K562 (cell line): ENCODE results near the gene CHST2. TPM values are rescaled to one million over a fixed set of nuclear protein-coding genes. Genes with fewer than 3 reads are reported as not detected.

Source experiments
- ATAC-seq: fragments of 200-7000 bp; cut with Tn5 transposase; 3 replicates; pipeline ENCODE4 v1.9.1; 2020; ENCODE audit warnings: moderate library complexity
- BruUV-seq: library from RNA; stranded (reverse); fragments of 400-500 nt; replicated peaks from 2 replicates; lab custom pipeline; 2021; lab: Mats Ljungman, UMichigan
- CTCF ChIA-PET: fragments of 300-600 bp; formaldehyde crosslinking; extraction: SDS; loops from one replicate; lab custom pipeline; 2021; ENCODE audit warnings: low intra/inter-chr PET ratio; lab: Yijun Ruan, JAX
- POLR2A ChIA-PET: fragments of 300-600, 350-650 bp; sonication (Branson Sonifier 250); formaldehyde crosslinking; extraction: SDS; loops from one replicate; lab custom pipeline; 2021; ENCODE audit warnings: antibody characterized with exemption, inconsistent platforms; lab: Yijun Ruan, JAX
- DNase-seq, 4 experiments: peaks; one replicate each; pipeline versions ENCODE4 v3.0.0 to v3.0.0-alpha.2; 2011 to 2018; ENCODE audit warnings: low spot score in 3 of 4, mixed read lengths in 3 of 4; ENCODE audit errors: extremely low read depth in 1 of 4
- FAIRE-seq: peaks from 2 replicates; lab custom pipeline; 2011; peaks lifted over from hg19 to GRCh38; lab: Jason Lieb, UNC
- H2AFZ ChIP-seq: 2 replicates; pipeline ENCODE4 v1.6.0; 2011; ENCODE audit warnings: low read depth, low read length, control low read depth, inconsistent platforms
- H3K27ac ChIP-seq: fragments of 200-600 bp; 3 replicates; pipeline ENCODE4 v1.8.0; 2011; ENCODE audit warnings: low read depth, mild to moderate bottlenecking, control low read depth, inconsistent platforms, low read length, moderate library complexity, mixed read lengths; ENCODE audit errors: extremely low read depth
- H3K27me3 ChIP-seq, 2 experiments: fragments of 300-600 bp in 1 of 2; 2 replicates in 1 of 2; 3 replicates in 1 of 2; pipeline versions ENCODE4 v1.6.0 to v1.8.0; 2011; ENCODE audit warnings: inconsistent platforms in 2 of 2, low read length in 2 of 2, mild to moderate bottlenecking in 1 of 2, mixed read lengths in 1 of 2, moderate library complexity in 1 of 2; ENCODE audit not compliant: control insufficient read depth in 2 of 2, insufficient read depth in 2 of 2
- H3K36me3 ChIP-seq: fragments of 300-600 bp; 3 replicates; pipeline ENCODE4 v1.8.0; 2011; ENCODE audit warnings: mild to moderate bottlenecking, low read length, inconsistent platforms; ENCODE audit not compliant: control insufficient read depth, insufficient read depth
- H3K4me1 ChIP-seq, 2 experiments: fragments of 200-600 bp in 1 of 2; replicated peaks in 1 of 2; 2 replicates in 1 of 2; 3 replicates in 1 of 2; pipeline versions ENCODE4 v1.5.1 to v1.8.0; 2011; ENCODE audit warnings: inconsistent platforms in 2 of 2, low read length in 2 of 2, mild to moderate bottlenecking in 1 of 2, mixed read lengths in 1 of 2, moderate library complexity in 1 of 2; ENCODE audit not compliant: control insufficient read depth in 2 of 2, insufficient read depth in 2 of 2
- H3K4me2 ChIP-seq: 2 replicates; pipeline ENCODE4 v1.6.1; 2011; ENCODE audit warnings: low read length, control low read depth, inconsistent platforms, mixed read lengths; ENCODE audit not compliant: insufficient read depth
- H3K4me3 ChIP-seq: fragments of 200-600 bp; sonication (generic), shearing (Covaris generic); 2 replicates; pipeline ENCODE4 v1.5.1; 2016; ENCODE audit warnings: control low read depth, inconsistent platforms
- H3K79me2 ChIP-seq: fragments of 200-600 bp; 3 replicates; pipeline ENCODE4 v1.8.0; 2011; ENCODE audit warnings: low read length, inconsistent platforms; ENCODE audit not compliant: control insufficient read depth, insufficient read depth
- H3K9ac ChIP-seq, 2 experiments: 2 replicates each; pipeline versions ENCODE4 v1.6.0 to v1.6.1; 2011; ENCODE audit warnings: low read depth in 2 of 2, low read length in 2 of 2, control low read depth in 1 of 2, inconsistent platforms in 1 of 2, mild to moderate bottlenecking in 1 of 2, mixed read lengths in 1 of 2; ENCODE audit not compliant: insufficient read depth in 1 of 2
- H3K9me1 ChIP-seq: one replicate; pipeline ENCODE4 v1.6.0; 2011; ENCODE audit warnings: inconsistent platforms, mild to moderate bottlenecking, low read length, moderate library complexity; ENCODE audit not compliant: control insufficient read depth, insufficient read depth
- H3K9me3 ChIP-seq: replicated peaks from 2 replicates; pipeline ENCODE4 v1.5.1; 2011; ENCODE audit warnings: low read depth, low read length, inconsistent platforms; ENCODE audit not compliant: control insufficient read depth, insufficient read depth
- H4K20me1 ChIP-seq: replicated peaks from 2 replicates; pipeline ENCODE4 v1.6.1; 2011; ENCODE audit warnings: low read length, inconsistent platforms, mixed read lengths; ENCODE audit not compliant: control insufficient read depth, insufficient read depth
- CBX1 ChIP-seq: sonication (generic); IDR thresholded peaks from 2 replicates; pipeline ENCODE4 v1.6.1; 2016; ENCODE audit warnings: antibody characterized with exemption, low read depth, mild to moderate bottlenecking
- CBX3 ChIP-seq, 2 experiments: IDR thresholded peaks; 1 replicate in 1 of 2; 2 replicates in 1 of 2; pipeline ENCODE4 v1.6.1; 2012; ENCODE audit warnings: inconsistent platforms in 2 of 2, low read length in 2 of 2, borderline replicate concordance in 1 of 2, control low read depth in 1 of 2
- ESRRB ChIP-seq: fragments of 250-450 bp; sonication (Bioruptor Pico); IDR thresholded peaks from 2 replicates; pipeline ENCODE4 v1.5.0; 2020; ENCODE audit warnings: mild to moderate bottlenecking, moderate library complexity, borderline replicate concordance
- HMG20B ChIP-seq: fragments of 250-450 bp; sonication (Bioruptor Pico); IDR thresholded peaks from 2 replicates; pipeline ENCODE4 v1.5.0; 2021; ENCODE audit warnings: mild to moderate bottlenecking
- KDM1A ChIP-seq, 2 experiments: fragments of 450-650 bp; IDR thresholded peaks; 2 replicates each; pipeline ENCODE4 v1.6.1; 2016; ENCODE audit warnings: mild to moderate bottlenecking in 2 of 2
- KHSRP ChIP-seq: fragments of 450-650 bp; IDR thresholded peaks from 2 replicates; pipeline ENCODE4 v1.6.1; 2017
- LCOR ChIP-seq: sonication (generic); formaldehyde crosslinking; IDR thresholded peaks from 2 replicates; pipeline ENCODE4 v1.8.0; 2022; ENCODE audit warnings: mild to moderate bottlenecking, missing genetic modification reagents
- PHF20 ChIP-seq: fragments of 450-650 bp; IDR thresholded peaks from 2 replicates; pipeline ENCODE4 v1.6.1; 2018; ENCODE audit not compliant: partially characterized antibody
- SIN3B ChIP-seq: fragments of 450-650 bp; IDR thresholded peaks from 2 replicates; pipeline ENCODE4 v1.6.1; 2017; ENCODE audit warnings: low read depth, mild to moderate bottlenecking, moderate library complexity
- SREBF2 ChIP-seq: sonication (generic); formaldehyde crosslinking; IDR thresholded peaks from 2 replicates; pipeline ENCODE4 v1.4.0; 2020; ENCODE audit warnings: mild to moderate bottlenecking, missing genetic modification reagents
- XRCC3 ChIP-seq: fragments of 450-650 bp; IDR thresholded peaks from 2 replicates; pipeline ENCODE4 v1.6.1; 2017; ENCODE audit warnings: mild to moderate bottlenecking, moderate library complexity
- ZBTB7A ChIP-seq: IDR thresholded peaks from 2 replicates; pipeline ENCODE4 v1.6.1; 2011; ENCODE audit warnings: low read depth, mild to moderate bottlenecking, low read length, moderate library complexity, borderline replicate concordance; ENCODE audit not compliant: control insufficient read depth
- ZBTB8A ChIP-seq: fragments of 450-650 bp; IDR thresholded peaks from 2 replicates; pipeline ENCODE4 v1.6.1; 2018; ENCODE audit warnings: mild to moderate bottlenecking, moderate library complexity; ENCODE audit not compliant: partially characterized antibody
- ZC3H8 ChIP-seq: fragments of 450-650 bp; IDR thresholded peaks from 2 replicates; pipeline ENCODE4 v1.6.1; 2017
- ZEB2 ChIP-seq: fragments of 450-650 bp; IDR thresholded peaks from 2 replicates; pipeline ENCODE4 v1.6.1; 2016
- ZFP36 ChIP-seq: fragments of 150-350 bp; IDR thresholded peaks from 2 replicates; pipeline ENCODE4 v1.6.1; 2018; ENCODE audit warnings: low read length, low read depth; ENCODE audit not compliant: partially characterized antibody
- ZNF134 ChIP-seq: fragments of 250-450 bp; sonication (Bioruptor Pico); conservative IDR thresholded peaks from 2 replicates; pipeline ENCODE4 v1.4.0; 2020
- ZNF165 ChIP-seq: fragments of 250-450 bp; sonication (Bioruptor Pico); IDR thresholded peaks from 2 replicates; pipeline ENCODE4 v1.4.0; 2020; ENCODE audit warnings: borderline replicate concordance
- ZNF224 ChIP-seq: sonication (generic); formaldehyde crosslinking; IDR thresholded peaks from 2 replicates; pipeline ENCODE4 v1.8.0; 2022; ENCODE audit warnings: mild to moderate bottlenecking, missing genetic modification reagents
- ZNF23 ChIP-seq: fragments of 250-450 bp; sonication (Bioruptor Pico); IDR thresholded peaks from 2 replicates; pipeline ENCODE4 v1.4.0; 2020; ENCODE audit warnings: mild to moderate bottlenecking
- ZNF586 ChIP-seq: fragments of 450-650 bp; formaldehyde crosslinking; conservative IDR thresholded peaks from 2 replicates; pipeline ENCODE4 v1.4.0; 2020; ENCODE audit warnings: mild to moderate bottlenecking, moderate library complexity
- ZNF668 ChIP-seq: fragments of 250-450 bp; sonication (Bioruptor Pico); IDR thresholded peaks from 2 replicates; pipeline ENCODE4 v1.8.0; 2022; ENCODE audit warnings: mild to moderate bottlenecking, inconsistent platforms
- ZSCAN32 ChIP-seq: fragments of 450-650 bp; formaldehyde crosslinking; IDR thresholded peaks from 2 replicates; pipeline ENCODE4 v1.4.0; 2020; ENCODE audit warnings: mild to moderate bottlenecking, moderate library complexity
- WGBS: fragments of 100-300 bp; shearing (Covaris generic); methylation state at CpG from one replicate; pipeline ENCODE4 v1.1.6; 2016; ENCODE audit warnings: low coverage, mixed read lengths; ENCODE audit not compliant: insufficient coverage; ENCODE audit errors: missing lambda C conversion rate; 5-methylcytosine and 5-hydroxymethylcytosine counted together
- in situ Hi-C: fragments of 300-500 bp; cut with MboI; formaldehyde crosslinking; loops from 4 replicates; pipeline ENCODE4 v1.15.0; 2018; ENCODE audit warnings: inconsistent platforms, mixed read lengths
- intact Hi-C: fragments of 100-400 bp; cut with micrococcal nuclease; formaldehyde crosslinking; loops from 2 replicates; pipeline ENCODE4 v1.14.2; 2022
- polyA plus RNA-seq, 8 experiments: library from polyadenylated mRNA; depleted of rRNA in 4 of 8; stranded (reverse) in 5 of 8; unstranded in 3 of 8; fragments of >200 nt; fragmentation: Nextera tagmentation in 2 of 8; fragmentation: Illumina TruSeq in 1 of 8; extraction: Ambion mirVana in 2 of 8; extraction: Trizol in 1 of 8; gene quantifications; 2 replicates each; pipeline versions ENCODE4 v1.2.1 to v1.2.3, GENCODE V29; 2011 to 2014; ENCODE audit warnings: inconsistent platforms in 1 of 8, missing spikeins in 1 of 8
- total RNA-seq, 7 experiments: library from RNA; depleted of rRNA in 6 of 7; stranded (reverse); fragments of >200 nt in 6 of 7; fragmentation: Illumina TruSeq in 2 of 7; extraction: Trizol in 2 of 7; gene quantifications; 2 replicates each; pipeline versions ENCODE4 v1.2.1 to v1.2.3, GENCODE V29; 2011 to 2021; ENCODE audit warnings: low replicate concordance in 1 of 7
- TF ChIP-seq, protein P1 (sequence below), 2 experiments: fragments of 200-800 bp in 1 of 2; sonication (Bioruptor generic) in 1 of 2; sonication (generic) in 1 of 2; formaldehyde crosslinking in 1 of 2; IDR thresholded peaks in 1 of 2; conservative IDR thresholded peaks in 1 of 2; 2 replicates each; pipeline versions ENCODE4 v1.5.0 to v1.6.1; 2016 to 2020; ENCODE audit warnings: missing compliant biosample characterization in 1 of 2, missing genetic modification characterization in 1 of 2, missing genetic modification reagents in 1 of 2
- TF ChIP-seq, protein P2 (sequence below): fragments of 250-450 bp; sonication (Bioruptor Pico); IDR thresholded peaks from 2 replicates; pipeline ENCODE4 v1.8.0; 2021; ENCODE audit warnings: moderate library complexity, mild to moderate bottlenecking, inconsistent platforms

The CHST2 gene
- total and polyA plus RNA-seq, 9 of the 15 experiments (the other 6 are each of a cell fraction or from before 2014, with no cell fraction given) = 3.4 to 60.3 (median 13.9) TPM

DNA sequence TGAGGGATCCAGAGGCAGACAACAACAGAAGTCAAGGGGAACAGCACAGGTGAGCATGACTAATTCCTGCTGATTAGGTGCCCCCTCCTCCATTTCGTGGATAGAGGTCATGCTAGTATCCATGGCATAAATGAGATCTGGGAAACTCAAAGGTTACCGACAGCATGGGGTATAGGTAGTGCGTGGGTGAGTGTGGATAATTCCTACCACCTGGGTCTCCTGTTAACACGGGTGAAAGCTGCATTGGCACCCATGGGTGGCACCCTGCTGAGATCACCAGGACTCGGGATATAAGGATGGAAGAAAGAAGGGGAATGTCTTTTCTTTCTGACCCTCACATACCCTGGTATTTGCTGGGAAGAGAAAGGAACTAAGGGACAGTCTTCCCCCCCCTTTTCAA is 14.4 kb upstream of the CHST2 start (continued):
- TF ChIP-seq CBX3 (IDR thresholded peaks at IDR 0.05; ENCODE audit: borderline replicate concordance in 1 of 2, low read length in 2 of 2) = peak; percentile 94 to 98
- TF ChIP-seq, protein P1, sequence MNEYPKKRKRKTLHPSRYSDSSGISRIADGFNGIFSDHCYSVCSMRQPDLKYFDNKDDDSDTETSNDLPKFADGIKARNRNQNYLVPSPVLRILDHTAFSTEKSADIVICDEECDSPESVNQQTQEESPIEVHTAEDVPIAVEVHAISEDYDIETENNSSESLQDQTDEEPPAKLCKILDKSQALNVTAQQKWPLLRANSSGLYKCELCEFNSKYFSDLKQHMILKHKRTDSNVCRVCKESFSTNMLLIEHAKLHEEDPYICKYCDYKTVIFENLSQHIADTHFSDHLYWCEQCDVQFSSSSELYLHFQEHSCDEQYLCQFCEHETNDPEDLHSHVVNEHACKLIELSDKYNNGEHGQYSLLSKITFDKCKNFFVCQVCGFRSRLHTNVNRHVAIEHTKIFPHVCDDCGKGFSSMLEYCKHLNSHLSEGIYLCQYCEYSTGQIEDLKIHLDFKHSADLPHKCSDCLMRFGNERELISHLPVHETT (CRISPR knock-in tag; conservative IDR thresholded peaks at IDR 0.05 in 1 of 2, IDR thresholded peaks at IDR 0.05 in 1 of 2) = no peak
- no peak for TF ChIP-seq ZNF224 (CRISPR knock-in tag)
- 0 out of 2 replicates have a peak, but pooled peaks have one; percentile 42 for TF ChIP-seq ZEB2
- no peak for TF ChIP-seq ZNF23 (CRISPR knock-in tag)
- TF ChIP-seq PHF20 = no peak
- peak; percentile 87; the same call in 1 of the 2 replicates for TF ChIP-seq CBX1
- TF ChIP-seq KHSRP = no peak
- no peak for TF ChIP-seq KDM1A (IDR thresholded peaks at IDR 0.05)
- no peak for TF ChIP-seq ZBTB7A
- TF ChIP-seq ZFP36 = peak; percentile 46

DNA sequence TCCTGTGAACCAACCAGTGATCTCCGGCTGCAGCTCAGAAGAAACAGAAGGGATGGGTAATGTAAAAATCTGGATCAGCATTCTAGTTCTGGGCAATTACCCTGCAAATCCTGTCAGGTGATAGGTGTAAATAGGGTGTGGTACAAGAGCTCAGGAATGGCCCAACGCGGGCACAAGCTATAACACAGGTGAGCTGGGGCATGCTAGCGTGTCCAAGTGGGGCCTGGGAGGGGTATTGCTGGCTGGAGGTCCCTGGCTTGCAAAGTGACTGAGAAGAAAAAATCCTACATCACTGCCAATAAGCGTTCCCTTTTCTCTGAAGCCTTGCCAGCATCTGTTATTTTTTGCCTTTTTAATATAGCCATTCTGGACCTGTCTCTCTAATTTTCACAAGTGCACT is 9.7 kb upstream of the CHST2 start:
- 91% methylated on average over 5 of the region's 5 CpGs for WGBS
- TF ChIP-seq, protein P2, sequence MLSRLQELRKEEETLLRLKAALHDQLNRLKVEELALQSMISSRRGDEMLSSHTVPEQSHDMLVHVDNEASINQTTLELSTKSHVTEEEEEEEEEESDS (CRISPR knock-in tag) = no peak
- no peak for TF ChIP-seq ZNF165
- TF ChIP-seq ZNF668 = no peak
- TF ChIP-seq ZBTB8A = no peak
- no peak for TF ChIP-seq ZSCAN32 (CRISPR knock-in tag)
- no peak for TF ChIP-seq ZC3H8
- TF ChIP-seq HMG20B (CRISPR knock-in tag) = no peak
- TF ChIP-seq LCOR (CRISPR knock-in tag) = no peak
- TF ChIP-seq XRCC3 = no peak
- TF ChIP-seq ZNF586 (CRISPR knock-in tag) = no peak
- TF ChIP-seq SIN3B = no peak
- no peak for TF ChIP-seq ESRRB (CRISPR knock-in tag)
- no peak for TF ChIP-seq SREBF2 (CRISPR knock-in tag)
- no peak for TF ChIP-seq ZNF134 (CRISPR knock-in tag)

More for the DNA sequence above, 9.7 kb upstream of the CHST2 start:
- H2AFZ ChIP-seq = no peak overlapping the region
- H3K36me3 ChIP-seq = no peaks in the 10 kb centered on the region
- H3K79me2 ChIP-seq = no peaks in the 10 kb centered on the region
- no peak overlapping the region for H3K4me3 ChIP-seq
- in situ Hi-C loops (no loop called here), intact Hi-C loops (no loop called here)
- H3K9me1 ChIP-seq = no peaks in the 10 kb centered on the region
- no peak overlapping the region for H3K27ac ChIP-seq
- ChIA-PET POLR2A (interaction anchor here (0.6 to 1.8 kb wide), 3 partner anchors 10 to 44 kb away, joined by 3 to 6 read pairs (median 3); partner anchors contain the start of gene CHST2), CTCF (no interaction called here)
- H3K4me2 ChIP-seq = no peak overlapping the region
- peaks cover 0 to 7% of the 10 kb centered on the region in 2 experiments; a peak in 3 of 5 replicates for H3K4me1 ChIP-seq
- no peak overlapping the region for H3K9ac ChIP-seq
- H3K9me3 ChIP-seq = peaks cover 6% of the 10 kb centered on the region
- no peaks in the 10 kb centered on the region for H4K20me1 ChIP-seq
- ATAC-seq (no peak), DNase-seq (no peak), FAIRE-seq (no peak)
- no peaks in the 10 kb centered on the region for H3K27me3 ChIP-seq
- no TSS peak for BruUV-seq
